Activated CD8-positive, alpha-beta memory T cell treated with anti-CD3 and anti-CD28 coated beads, Interleukin-2, amount 50 U/mL, for 24 hours (primary cell): ENCODE measurements around the gene CTCFL.
"Not testable (repeated sequence)": the region's sequence is repeated elsewhere in the genome, so short reads cannot be mapped to it uniquely, and the experiment has no call there.

ENCODE experiments used
- DNase-seq: peaks from one replicate; pipeline ENCODE4 v3.0.0-alpha.2; 2020; ENCODE audit errors: extremely low read depth

CTCFL gene

GRCh38 chr20:57480444-57481160 is 44.3 kb downstream of the CTCFL start:
- no peak for DNase-seq

DNA sequence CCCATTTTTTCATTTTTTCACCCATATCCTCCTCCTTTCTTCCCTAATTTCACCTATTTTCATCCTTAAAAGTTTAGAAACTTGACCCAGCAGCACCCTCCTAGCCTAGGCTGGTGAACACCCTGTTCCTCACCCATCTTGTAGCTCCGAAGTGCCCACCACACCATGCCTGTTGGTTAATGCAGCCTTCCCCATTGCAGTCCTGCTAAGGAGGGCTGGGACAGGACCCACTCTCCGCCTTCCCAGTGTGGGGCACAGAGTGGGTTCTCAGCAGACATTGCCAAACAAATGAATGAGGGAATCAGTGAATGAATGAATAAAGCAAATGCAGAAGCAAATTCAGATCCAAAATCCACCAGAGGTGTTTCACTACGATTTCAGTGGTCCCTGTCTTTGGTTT is 45.7 kb downstream of the CTCFL start:
- no peak for DNase-seq

GRCh38 chr20:57478176-57478575 is 46.8 kb downstream of the CTCFL start:
- DNase-seq, result no peak

DNA sequence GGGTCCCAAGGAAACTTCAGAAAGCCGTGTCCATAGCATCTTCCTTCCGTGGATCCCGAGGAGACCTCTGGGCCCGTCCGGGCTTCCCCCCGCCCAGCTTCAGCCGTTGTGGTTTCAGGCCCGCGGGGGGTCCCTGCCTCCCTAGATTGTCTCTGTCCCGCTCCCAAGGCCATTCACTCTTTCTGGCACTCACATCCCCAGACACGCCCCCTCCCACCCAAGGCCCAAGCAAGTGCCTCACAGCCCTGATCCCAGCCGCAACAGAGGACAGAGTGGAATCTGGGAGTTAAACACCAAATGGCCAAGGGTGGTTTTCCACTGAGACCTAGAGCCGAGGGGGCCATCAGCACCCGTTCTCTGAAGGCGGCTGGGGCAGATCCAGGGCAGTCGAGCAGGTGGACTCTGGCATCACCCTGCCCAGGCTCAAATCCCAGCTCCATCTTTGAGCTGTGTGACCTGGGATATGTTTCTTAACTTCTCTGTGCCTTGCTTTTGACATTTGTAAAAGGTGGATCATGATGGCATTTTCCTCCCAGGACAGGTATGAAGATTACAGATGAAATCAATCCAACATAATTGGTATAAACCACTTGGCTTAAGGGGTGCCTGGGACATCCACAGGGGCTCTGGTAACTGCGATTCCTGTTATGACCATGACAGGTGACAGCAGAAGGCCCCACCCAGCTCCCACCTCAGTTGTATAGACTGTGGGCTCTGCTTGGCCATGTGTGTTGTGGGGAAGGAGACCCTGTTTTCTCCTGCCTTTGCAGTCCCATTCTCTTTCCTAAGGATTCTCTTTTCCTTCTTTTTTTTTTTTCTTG is 48.1 kb downstream of the CTCFL start:
- DNase-seq, result no peak

DNA sequence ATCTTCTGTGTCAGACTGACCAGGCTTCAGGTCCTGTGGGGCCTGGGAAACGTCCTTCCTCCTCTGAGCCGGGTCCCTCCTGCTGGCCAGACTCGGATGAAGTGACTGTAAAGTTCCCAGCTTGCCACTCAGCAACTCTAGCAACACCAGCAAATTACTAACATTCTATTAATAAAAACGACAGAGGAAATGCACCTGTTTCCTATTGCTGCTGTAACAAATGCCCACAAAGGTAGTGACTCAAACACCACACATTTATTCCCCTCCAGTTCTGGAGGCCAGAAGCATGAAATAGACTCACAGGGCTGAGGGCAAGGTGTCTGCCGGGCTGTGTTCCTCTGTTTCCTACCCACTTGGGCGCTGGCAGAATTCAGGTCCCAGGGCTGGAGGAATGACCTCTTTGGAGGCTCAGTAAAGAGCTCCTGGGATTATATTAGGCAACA is 48.8 kb downstream of the CTCFL start:
- no peak for DNase-seq

- no peak for DNase-seq
These were observed 49.4 kb downstream of the CTCFL start for GRCh38 chr20:57475388-57476083.

DNA sequence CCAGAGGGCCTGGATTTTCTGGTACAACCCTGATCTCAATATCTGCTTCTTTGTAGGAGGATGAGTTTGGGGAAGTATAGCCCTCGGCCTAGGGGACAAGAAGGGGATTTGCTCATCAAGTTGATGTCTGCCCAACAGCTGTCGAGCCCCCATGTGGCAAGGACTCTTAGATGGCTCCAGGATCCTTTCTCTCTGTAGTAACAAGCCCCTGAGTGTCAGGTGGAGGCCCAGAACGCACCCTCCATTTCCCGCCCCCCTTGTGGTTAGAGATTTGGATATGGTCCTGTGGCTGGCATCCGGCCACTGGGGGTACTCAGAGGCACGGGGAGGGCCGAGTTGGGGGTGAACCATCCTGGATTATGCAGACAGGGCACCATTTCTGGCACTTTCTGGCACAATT is 50.1 kb downstream of the CTCFL start:
- DNase-seq, result no peak

GRCh38 chr20:57474205-57474604 is 50.7 kb downstream of the CTCFL start:
- no peak for DNase-seq

DNA sequence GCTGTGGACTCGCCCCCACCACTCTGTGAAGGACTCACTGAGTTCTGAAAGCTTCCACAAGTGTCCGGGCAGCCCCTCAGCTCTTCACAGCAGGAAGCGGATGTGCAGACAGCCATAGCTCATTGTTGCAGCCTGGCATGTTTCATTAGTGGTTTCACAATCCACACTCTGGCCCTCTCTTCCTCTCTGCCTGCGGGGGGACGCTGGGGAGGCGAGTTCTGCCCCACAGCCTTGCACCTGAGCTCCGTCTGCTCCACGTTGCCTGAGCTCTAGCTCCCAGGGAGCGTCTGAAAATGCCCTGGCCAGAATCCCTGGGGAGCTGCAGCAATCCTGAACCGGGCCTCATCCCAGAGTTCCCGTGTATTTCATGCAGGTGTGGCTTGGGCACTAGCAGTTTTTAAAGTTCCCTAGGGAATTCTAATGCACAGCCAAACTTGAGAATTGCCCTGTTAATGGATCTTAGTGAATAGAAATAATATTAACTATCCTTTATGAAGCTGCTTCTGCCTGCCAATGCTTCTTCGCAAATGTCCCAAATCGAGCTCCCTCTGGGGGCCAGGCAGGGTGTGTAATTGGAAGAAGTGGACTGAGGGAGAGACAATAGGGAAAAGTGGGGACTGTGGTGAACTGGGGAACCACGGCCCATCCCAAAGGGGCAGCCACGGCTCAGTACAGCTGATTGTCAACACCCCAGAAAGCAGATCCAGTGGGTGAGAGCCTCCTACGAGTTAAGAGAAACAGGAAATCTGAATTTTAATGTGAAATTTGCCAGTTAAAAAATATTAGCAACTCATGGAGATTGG is 51.5 kb downstream of the CTCFL start:
- DNase-seq, result no peak

GRCh38 chr20:57472474-57472873 is 52.5 kb downstream of the CTCFL start:
- not testable (repeated sequence) for DNase-seq

- DNase-seq, result no peak
These were observed 53.2 kb downstream of the CTCFL start for GRCh38 chr20:57471496-57472372.

- DNase-seq, result no peak
These were observed 54.1 kb downstream of the CTCFL start for GRCh38 chr20:57470666-57471495.

- DNase-seq, result no peak
These were observed 54.8 kb downstream of the CTCFL start for GRCh38 chr20:57470212-57470522.

DNA sequence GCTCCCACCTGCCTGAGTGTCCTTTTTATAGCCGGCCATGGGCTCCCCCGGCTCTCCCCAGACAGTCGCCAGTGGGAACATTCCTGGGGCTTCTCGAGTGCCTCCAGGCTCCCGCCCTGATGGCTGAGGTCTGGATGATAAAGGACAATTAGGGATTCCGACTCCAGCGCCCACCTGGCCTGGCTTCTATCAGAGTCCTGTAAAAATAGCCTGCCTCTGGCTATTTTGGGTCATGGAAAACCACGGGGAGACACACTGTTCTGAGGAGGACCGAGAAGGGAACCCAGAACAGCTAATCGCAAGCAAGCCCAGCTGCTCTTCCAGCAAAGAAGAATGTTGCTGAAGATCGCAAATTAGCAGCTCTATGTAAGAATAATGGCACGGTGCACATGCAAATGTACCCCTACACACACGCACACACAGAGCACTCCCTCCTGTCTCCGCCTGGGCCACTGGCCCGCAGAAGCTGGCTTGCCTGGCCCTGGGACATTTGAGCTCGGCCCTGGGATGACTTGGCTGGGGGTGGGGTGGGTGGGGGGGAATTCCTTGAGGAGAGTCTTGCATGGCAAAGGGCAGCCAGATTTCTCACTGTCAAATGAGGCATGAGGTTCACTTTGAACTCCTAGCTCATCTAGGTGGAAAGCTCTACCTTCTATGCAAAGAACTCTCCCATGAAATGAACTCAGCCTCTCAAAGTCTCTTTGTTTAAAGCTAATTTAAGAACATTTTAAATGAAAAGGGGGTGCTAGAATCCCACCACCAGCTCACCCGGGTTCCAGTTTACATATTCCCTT is 55.3 kb downstream of the CTCFL start:
- DNase-seq, result no peak

DNA sequence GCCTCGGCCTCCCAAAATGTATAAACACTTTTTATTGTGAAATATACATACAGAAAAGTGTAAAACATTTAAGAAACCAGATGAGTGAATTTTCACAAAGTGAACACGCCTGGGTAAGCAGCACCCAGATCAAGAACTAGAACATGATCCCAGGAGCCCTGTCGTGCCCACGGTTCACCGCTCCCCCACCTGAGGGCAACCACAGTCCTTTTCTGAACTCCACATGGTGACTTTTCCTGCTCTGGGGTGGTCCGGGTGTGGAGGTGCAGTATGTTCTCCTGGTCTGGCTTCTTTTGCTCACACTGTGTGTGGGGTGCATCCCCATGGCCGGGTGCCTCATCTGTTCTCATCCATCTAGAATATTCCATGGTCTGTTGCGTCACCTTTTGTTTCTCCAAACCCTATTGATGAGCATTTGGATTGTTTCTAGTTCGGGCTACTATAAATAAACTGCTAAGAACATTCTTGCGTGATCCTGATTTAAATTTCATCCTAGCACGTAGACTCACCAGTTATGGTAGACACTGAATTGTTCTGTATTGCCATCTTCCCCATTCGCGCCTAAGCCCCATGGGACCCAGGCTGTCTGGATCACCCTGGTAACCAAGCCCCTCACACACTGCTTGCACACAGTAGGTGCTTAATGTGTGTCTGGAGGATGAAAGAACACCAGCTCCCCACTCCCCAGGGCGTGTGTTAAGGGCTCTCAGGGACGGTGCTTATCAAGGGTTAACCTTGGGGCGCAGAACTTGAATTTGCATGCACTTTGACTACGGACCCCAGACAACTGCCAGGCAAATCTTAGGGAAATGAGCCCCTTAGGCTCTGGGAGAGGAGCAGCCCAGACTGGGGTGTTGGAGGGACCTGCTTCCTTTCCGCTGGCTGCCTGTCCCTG is 56.2 kb downstream of the CTCFL start:
- DNase-seq, result no peak

GRCh38 chr20:57467742-57468141 is 57.2 kb downstream of the CTCFL start:
- DNase-seq, result no peak

DNA sequence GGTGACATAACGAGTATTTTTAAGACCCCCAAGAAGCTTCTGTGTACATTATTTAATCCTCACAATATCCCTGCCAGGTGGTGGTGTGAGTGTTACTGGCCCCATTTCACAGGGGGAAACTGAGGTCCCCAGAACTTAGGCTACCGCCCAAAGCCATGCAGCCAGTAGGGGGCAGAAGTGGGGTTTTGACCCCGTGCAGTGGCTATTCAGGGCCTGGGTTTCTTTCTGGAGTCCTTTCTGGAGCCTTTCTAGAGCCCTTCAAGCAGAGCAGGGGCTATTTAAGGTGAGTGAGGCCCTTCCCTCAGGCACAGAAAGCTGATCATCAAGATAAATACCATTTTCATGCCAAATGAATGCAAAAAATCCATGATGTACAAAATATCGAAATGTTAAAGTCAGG is 59.0 kb downstream of the CTCFL start:
- no peak for DNase-seq

DNA sequence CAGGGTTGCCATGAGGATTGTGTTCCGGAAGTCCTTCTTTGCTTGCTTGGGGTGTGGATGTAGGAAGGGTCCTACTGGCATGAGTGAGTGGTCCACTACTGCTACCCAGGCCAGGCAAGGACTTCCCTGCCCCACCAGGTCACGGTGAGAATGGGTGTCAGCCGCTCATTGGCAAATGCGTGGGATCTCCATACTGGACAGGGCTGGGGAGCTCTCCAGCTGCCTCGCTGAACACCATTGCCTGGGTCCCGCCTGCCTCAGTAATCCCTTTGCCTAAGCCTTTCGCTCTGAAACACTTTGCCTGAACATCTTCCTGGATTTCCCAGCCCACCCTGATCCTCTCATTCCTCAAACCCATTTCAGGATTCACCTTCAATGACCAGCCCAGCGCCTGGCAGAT is 59.5 kb downstream of the CTCFL start:
- DNase-seq, result no peak
